ENCODE data around the gene SUMF2.
A peak's percentile ranks its signal among the peaks of the same experiment; 100 is the strongest.

DNA sequence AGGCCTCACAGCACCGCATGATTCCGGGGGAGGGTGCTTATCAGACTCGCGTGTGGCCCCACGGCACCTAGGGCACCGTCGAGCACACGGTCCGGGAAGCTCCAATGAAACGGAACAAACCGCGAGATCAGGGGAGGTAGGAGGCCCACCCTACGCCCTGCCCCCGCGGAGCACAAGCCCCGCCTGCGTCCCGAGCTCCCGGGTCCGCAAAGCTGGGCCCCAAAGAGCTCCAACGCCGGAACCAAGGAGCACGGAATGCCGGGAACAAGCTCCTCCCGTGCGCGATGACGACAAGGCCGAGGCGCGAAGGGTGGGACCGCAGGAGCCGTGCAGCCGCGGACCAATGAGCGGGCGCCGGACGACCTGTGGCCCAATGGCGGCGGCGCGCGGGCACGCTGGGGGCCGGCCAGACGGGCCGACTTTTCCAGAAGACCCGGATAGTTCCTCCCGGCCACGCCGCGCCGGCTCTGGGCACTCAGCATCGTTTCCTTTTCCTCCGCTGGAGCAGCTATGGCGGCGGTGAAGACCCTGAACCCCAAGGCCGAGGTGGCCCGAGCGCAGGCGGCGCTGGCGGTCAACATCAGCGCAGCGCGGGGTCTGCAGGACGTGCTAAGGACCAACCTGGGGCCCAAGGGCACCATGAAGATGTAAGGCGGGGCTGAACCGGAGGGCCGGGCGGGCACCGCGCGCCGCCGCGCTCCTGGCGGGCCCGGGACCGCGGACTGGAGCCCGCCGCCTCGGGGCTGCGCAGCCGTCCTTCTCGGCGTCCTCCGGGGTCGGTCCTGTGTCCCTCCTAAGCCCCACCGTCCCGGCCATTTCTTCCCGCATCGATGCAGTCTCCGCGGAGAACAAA is 12.5 kb upstream of the SUMF2 start, which contains the start of the genes CCT6A and PSPH:
- TF ChIP-seq POLR2A (IDR thresholded peaks at IDR 0.05; ENCODE audit: borderline replicate concordance, extremely low read depth, insufficient read depth, insufficient read length), result peak; percentile 75
- no peak for TF ChIP-seq EZH2 (IDR thresholded peaks at IDR 0.05)
- TF ChIP-seq TCF7L2 (IDR thresholded peaks at IDR 0.05; ENCODE audit: borderline replicate concordance, extremely low read depth, insufficient read depth, insufficient read length), result no peak
- TF ChIP-seq, protein P1, sequence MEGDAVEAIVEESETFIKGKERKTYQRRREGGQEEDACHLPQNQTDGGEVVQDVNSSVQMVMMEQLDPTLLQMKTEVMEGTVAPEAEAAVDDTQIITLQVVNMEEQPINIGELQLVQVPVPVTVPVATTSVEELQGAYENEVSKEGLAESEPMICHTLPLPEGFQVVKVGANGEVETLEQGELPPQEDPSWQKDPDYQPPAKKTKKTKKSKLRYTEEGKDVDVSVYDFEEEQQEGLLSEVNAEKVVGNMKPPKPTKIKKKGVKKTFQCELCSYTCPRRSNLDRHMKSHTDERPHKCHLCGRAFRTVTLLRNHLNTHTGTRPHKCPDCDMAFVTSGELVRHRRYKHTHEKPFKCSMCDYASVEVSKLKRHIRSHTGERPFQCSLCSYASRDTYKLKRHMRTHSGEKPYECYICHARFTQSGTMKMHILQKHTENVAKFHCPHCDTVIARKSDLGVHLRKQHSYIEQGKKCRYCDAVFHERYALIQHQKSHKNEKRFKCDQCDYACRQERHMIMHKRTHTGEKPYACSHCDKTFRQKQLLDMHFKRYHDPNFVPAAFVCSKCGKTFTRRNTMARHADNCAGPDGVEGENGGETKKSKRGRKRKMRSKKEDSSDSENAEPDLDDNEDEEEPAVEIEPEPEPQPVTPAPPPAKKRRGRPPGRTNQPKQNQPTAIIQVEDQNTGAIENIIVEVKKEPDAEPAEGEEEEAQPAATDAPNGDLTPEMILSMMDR (IDR thresholded peaks at IDR 0.05 in 2 of 3, conservative IDR thresholded peaks at IDR 0.05 in 1 of 3; ENCODE audit: borderline replicate concordance in 1 of 3, insufficient read depth in 1 of 3, low read depth in 2 of 3, low read length in 2 of 3), result no peak
- TF ChIP-seq, protein P2, sequence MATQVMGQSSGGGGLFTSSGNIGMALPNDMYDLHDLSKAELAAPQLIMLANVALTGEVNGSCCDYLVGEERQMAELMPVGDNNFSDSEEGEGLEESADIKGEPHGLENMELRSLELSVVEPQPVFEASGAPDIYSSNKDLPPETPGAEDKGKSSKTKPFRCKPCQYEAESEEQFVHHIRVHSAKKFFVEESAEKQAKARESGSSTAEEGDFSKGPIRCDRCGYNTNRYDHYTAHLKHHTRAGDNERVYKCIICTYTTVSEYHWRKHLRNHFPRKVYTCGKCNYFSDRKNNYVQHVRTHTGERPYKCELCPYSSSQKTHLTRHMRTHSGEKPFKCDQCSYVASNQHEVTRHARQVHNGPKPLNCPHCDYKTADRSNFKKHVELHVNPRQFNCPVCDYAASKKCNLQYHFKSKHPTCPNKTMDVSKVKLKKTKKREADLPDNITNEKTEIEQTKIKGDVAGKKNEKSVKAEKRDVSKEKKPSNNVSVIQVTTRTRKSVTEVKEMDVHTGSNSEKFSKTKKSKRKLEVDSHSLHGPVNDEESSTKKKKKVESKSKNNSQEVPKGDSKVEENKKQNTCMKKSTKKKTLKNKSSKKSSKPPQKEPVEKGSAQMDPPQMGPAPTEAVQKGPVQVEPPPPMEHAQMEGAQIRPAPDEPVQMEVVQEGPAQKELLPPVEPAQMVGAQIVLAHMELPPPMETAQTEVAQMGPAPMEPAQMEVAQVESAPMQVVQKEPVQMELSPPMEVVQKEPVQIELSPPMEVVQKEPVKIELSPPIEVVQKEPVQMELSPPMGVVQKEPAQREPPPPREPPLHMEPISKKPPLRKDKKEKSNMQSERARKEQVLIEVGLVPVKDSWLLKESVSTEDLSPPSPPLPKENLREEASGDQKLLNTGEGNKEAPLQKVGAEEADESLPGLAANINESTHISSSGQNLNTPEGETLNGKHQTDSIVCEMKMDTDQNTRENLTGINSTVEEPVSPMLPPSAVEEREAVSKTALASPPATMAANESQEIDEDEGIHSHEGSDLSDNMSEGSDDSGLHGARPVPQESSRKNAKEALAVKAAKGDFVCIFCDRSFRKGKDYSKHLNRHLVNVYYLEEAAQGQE (IDR thresholded peaks at IDR 0.05; ENCODE audit: low read depth), result no peak
- no peak for TF ChIP-seq EZH2phosphoT487 (IDR thresholded peaks at IDR 0.05; ENCODE audit: borderline replicate concordance)
- no peak for TF ChIP-seq ZNF274 (IDR thresholded peaks at IDR 0.05; ENCODE audit: low read depth, low read length)
- peak; percentile 23; the same call in 1 of the 2 replicates for TF ChIP-seq EGR1 (IDR thresholded peaks at IDR 0.05; ENCODE audit: low read depth)
- TF ChIP-seq, protein P3, sequence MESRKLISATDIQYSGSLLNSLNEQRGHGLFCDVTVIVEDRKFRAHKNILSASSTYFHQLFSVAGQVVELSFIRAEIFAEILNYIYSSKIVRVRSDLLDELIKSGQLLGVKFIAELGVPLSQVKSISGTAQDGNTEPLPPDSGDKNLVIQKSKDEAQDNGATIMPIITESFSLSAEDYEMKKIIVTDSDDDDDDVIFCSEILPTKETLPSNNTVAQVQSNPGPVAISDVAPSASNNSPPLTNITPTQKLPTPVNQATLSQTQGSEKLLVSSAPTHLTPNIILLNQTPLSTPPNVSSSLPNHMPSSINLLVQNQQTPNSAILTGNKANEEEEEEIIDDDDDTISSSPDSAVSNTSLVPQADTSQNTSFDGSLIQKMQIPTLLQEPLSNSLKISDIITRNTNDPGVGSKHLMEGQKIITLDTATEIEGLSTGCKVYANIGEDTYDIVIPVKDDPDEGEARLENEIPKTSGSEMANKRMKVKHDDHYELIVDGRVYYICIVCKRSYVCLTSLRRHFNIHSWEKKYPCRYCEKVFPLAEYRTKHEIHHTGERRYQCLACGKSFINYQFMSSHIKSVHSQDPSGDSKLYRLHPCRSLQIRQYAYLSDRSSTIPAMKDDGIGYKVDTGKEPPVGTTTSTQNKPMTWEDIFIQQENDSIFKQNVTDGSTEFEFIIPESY (IDR thresholded peaks at IDR 0.05; ENCODE audit: extremely low read depth, insufficient replicate concordance, low read length), result peak; percentile 85
